ENCODE measurements around the gene SHKBP1. TPM values are rescaled to one million over a fixed set of nuclear protein-coding genes. Genes with fewer than 3 reads are reported as not detected.
"Not testable (repeated sequence)": the region's sequence is repeated elsewhere in the genome, so short reads cannot be mapped to it uniquely, and the experiment has no call there.

The SHKBP1 gene
- total RNA-seq, 1 experiment from 2014 or later = 16.2 TPM

DNA sequence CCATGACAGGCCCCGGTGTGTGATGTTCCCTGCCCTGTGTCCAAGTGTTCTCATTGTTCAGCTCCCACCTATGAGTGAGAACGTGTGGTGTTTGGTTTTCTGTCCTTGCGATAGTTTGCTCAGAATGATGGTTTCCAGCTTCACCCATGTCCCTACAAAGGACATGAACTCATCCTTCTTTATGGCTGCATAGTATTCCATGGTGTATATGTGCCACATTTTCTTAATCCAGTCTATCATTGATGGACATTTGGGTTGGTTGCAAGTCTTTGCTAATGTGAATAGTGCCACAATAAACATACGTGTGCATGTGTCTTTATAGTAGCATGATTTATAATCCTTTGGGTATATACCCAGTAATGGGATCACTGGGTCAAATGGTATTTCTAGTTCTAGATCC, 29.5 kb upstream of the SHKBP1 start:
- H3K9me3 ChIP-seq (replicated peaks); H3K4me1 ChIP-seq (replicated peaks); H3K36me3 ChIP-seq; DNase-seq (ENCODE audit: low read depth in 1 of 2, low spot score in 2 of 2); H3K4me3 ChIP-seq; H3K27ac ChIP-seq: not testable (repeated sequence)
- H3K27me3 ChIP-seq (replicated peaks) = peaks cover 13% of the 10 kb centered on the region

DNA sequence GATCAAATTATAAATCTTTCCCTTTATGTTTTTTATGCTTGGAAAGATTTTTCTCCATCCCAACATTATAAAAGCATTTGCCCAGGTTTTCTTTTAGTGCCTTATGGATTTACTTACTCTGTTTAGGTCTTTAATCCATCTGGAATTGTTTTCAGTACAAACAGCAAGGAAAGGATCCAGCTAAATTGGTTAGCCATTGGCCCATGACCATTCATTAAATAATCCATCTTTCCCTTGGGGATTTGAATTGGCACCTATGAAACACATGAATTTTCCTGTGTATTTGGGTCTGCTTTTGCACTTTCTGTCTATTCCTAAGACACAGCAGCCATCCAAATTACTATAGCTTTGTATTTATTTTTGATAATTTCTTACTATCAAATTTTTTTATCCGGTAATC, 28.8 kb upstream of the SHKBP1 start:
- Histone ChIP-seq H3K27ac (no peak overlapping the region), H3K9me3 (replicated peaks) (no peaks in the 10 kb centered on the region), H3K4me1 (replicated peaks) (0 out of 2 replicates have a peak, but pooled peaks cover 3% of the 10 kb centered on the region), H3K27me3 (replicated peaks) (peaks cover 13% of the 10 kb centered on the region), H3K36me3 (no peaks in the 10 kb centered on the region), H3K4me3 (no peak overlapping the region)
- no peak for DNase-seq (ENCODE audit: low read depth in 1 of 2, low spot score in 2 of 2)

DNA sequence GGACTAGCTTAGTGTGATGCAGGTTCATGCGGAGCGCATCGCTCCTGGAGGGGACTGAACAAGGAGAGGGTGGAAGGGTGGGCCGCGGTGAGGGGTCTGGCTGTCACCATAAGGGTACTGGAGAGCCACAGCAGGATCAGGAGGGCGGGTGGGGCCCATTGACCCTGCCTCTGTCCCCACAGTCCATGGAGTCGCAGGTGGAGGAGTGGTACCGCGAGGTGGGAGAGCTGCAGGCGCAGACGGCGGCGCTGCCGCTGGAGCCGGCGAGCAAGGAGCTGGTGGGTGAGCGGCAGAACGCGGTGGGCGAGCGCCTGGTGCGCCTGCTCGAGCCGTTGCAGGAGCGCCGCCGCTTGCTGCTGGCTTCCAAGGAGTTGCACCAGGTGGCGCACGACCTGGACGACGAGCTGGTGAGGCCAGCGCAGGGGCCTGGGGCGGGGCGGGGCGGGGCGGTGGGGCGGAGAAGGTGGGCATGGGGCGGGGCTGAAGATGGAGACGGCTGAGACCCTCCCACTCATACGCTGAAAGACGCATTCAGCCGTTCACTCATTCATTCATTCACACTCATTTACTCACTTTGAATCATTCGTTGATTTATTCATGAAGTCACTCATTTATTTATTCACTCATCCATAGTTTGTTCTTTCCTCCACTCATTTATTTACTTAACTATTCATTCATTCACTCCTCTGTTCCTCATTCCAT, 27.5 kb upstream of the SHKBP1 start:
- peaks cover 20% of the 10 kb centered on the region for H3K27me3 ChIP-seq (replicated peaks)
- DNase-seq (ENCODE audit: low read depth in 1 of 2, low spot score in 2 of 2) = peak in 1 of 2 experiments; percentile 67
- H3K36me3 ChIP-seq = no peaks in the 10 kb centered on the region

DNA sequence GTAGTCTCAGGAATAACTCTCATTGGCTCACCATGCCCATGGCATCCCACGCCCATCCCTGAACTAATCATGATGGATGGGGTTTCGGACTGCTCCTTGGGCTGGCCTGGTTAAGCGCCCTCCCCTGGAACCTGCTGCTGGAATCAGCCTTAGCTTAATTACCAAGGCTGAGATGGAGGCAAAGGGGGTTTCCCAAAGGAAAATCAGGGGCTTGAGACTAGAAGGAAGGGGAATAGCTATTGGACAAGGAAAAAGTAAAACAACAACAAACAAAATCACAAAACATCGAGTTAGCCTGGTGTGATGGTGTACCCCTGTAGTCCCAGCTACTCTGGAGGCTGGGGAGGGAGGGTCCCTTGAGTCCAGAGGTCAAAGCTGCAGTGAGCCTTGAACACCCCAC, 25.7 kb upstream of the SHKBP1 start:
- Histone ChIP-seq H3K27ac (no peak overlapping the region), H3K4me1 (replicated peaks) (0 out of 2 replicates have a peak, but pooled peaks cover 3% of the 10 kb centered on the region), H3K4me3 (no peak overlapping the region), H3K27me3 (replicated peaks) (peaks cover 22% of the 10 kb centered on the region), H3K36me3 (no peaks in the 10 kb centered on the region), H3K9me3 (replicated peaks) (no peaks in the 10 kb centered on the region)
- no peak for DNase-seq (ENCODE audit: low read depth in 1 of 2, low spot score in 2 of 2)

More for the DNA sequence above, 27.5 kb upstream of the SHKBP1 start:
- H3K4me3 ChIP-seq = no peak overlapping the region
- H3K27ac ChIP-seq = no peak overlapping the region
- H3K4me1 ChIP-seq (replicated peaks) = 0 out of 2 replicates have a peak, but pooled peaks cover 3% of the 10 kb centered on the region
- H3K9me3 ChIP-seq (replicated peaks) = no peaks in the 10 kb centered on the region

DNA sequence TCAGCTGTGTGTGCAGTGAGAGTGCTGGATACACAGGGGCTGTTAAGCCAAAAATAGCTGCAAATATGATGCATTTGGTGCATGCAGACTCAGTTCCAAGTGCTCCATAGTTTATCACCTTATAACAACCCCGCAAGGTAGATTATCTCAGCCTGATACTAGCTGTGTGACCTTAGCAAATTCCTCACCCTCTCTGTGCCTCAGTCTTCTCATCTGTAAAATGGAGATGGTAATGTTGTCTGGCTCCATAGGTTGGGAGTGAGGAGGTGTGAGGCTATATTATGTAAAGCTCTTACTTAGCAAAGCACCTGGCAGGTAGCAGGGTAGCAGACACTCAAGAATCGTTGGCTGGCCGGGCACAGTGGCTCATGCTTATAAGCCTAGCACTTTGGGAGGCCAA, 23.8 kb upstream of the SHKBP1 start:
- Histone ChIP-seq H3K36me3 (no peaks in the 10 kb centered on the region), H3K4me3 (no peak overlapping the region), H3K27me3 (replicated peaks) (peaks cover 21% of the 10 kb centered on the region), H3K4me1 (replicated peaks) (0 out of 2 replicates have a peak, but pooled peaks cover 3% of the 10 kb centered on the region), H3K9me3 (replicated peaks) (no peaks in the 10 kb centered on the region), H3K27ac (no peak overlapping the region)
- no peak for DNase-seq (ENCODE audit: low read depth in 1 of 2, low spot score in 2 of 2)

DNA sequence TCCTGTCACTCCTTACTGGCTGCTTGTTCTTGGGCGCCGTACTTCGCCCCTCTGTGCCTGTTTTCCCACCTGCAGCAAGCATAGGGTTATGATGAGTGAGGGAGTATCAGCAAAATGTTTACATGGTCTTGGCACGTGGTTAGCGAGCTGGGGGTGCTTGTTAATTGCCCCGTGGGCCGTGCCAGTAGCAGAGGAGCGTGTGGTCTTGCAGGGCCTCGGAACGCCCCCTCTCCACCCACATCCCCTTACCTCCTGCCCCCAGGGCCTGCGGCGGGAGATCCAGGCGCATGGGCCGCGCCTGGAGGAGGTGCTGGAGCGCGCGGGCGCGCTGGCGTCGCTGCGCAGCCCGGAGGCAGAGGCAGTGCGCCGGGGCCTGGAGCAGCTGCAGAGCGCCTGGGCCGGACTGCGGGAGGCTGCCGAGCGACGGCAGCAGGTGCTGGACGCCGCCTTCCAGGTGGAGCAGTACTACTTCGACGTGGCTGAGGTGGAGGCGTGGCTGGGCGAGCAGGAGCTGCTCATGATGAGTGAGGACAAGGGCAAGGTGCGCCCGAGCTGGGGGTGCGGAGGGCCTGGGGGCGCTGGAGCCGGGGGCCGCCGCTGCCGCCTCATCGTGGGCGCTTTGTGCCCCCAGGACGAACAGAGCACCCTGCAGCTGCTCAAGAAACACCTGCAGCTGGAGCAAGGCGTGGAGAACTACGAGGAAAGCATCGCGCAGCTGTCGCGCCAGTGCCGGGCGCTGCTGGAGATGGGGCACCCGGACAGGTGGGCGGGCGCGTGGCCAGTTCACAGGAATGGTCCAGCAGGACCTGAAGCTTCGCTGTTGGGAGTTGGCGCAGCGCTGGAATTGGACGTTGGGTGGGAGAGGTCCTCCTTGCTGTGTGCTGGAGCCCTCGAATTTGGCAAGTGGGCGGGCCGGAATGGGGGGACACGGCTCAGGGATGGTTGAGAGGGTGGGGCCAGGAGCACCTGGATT, 22.5 kb upstream of the SHKBP1 start:
- no peaks in the 10 kb centered on the region for H3K36me3 ChIP-seq
- no peak overlapping the region for H3K27ac ChIP-seq
- peaks cover 15% of the 10 kb centered on the region for H3K27me3 ChIP-seq (replicated peaks)
- no peaks in the 10 kb centered on the region for H3K4me1 ChIP-seq (replicated peaks)
- no peaks in the 10 kb centered on the region for H3K9me3 ChIP-seq (replicated peaks)
- DNase-seq (ENCODE audit: low read depth in 1 of 2, low spot score in 2 of 2) = no peak
- no peak overlapping the region for H3K4me3 ChIP-seq

DNA sequence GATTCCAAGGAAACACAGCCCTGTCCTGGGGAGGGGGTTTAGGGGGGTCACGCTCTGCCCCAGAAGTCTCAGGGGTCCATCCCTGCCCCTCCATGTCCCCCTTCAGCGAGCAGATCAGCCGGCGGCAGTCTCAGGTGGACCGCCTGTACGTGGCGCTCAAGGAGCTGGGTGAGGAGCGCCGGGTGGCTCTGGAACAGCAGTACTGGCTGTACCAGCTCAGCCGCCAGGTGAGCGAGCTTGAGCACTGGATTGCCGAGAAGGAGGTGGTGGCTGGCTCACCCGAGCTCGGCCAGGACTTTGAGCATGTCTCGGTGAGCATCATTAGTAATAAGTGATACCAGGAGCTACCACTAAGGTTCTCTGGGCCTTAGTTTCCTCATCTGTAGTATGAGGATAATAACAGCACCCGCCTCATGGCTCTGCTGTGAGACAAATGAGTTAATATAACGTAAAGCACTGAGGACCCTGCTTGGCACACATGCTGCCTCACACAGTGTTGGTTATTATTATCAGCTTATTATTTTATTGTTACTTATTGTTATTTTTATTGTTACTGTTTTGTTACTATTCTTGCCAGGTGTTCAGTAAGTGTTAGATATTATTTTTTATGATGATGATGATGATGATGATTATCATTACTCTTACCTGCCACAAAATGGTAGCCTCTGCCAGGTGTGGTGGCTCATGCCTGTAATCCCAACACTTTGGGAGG, 20.5 kb upstream of the SHKBP1 start:
- Histone ChIP-seq H3K4me1 (replicated peaks) (no peaks in the 10 kb centered on the region), H3K4me3 (no peak overlapping the region), H3K27ac (no peak overlapping the region), H3K9me3 (replicated peaks) (no peaks in the 10 kb centered on the region), H3K36me3 (no peaks in the 10 kb centered on the region), H3K27me3 (replicated peaks) (peaks cover 21% of the 10 kb centered on the region)
- no peak for DNase-seq (ENCODE audit: low read depth in 1 of 2, low spot score in 2 of 2)

DNA sequence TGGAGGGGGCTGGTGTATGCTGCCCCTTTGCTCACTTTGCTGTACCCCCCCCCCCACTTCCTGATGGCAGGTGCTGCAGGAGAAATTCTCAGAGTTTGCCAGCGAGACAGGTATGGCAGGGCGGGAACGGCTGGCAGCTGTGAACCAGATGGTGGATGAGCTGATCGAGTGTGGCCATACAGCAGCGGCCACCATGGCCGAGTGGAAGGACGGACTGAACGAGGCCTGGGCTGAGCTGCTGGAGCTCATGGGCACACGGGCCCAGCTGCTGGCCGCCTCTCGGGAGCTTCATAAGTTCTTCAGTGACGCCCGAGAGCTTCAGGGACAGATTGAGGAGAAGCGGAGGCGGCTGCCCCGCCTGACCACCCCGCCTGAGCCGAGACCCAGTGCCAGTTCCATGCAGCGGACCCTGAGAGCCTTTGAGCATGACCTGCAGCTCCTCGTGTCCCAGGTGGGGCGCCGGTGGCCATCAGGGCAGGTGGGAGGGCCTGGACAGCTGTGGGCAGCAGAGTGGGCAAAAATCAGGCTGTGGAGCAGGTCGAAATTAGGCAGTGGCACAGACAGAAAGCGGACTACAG, 19.6 kb upstream of the SHKBP1 start:
- Histone ChIP-seq H3K4me3 (no peak overlapping the region), H3K27me3 (replicated peaks) (peaks cover 21% of the 10 kb centered on the region), H3K4me1 (replicated peaks) (no peaks in the 10 kb centered on the region), H3K36me3 (no peaks in the 10 kb centered on the region), H3K27ac (no peak overlapping the region), H3K9me3 (replicated peaks) (no peaks in the 10 kb centered on the region)
- no peak for DNase-seq (ENCODE audit: low read depth in 1 of 2, low spot score in 2 of 2)

DNA sequence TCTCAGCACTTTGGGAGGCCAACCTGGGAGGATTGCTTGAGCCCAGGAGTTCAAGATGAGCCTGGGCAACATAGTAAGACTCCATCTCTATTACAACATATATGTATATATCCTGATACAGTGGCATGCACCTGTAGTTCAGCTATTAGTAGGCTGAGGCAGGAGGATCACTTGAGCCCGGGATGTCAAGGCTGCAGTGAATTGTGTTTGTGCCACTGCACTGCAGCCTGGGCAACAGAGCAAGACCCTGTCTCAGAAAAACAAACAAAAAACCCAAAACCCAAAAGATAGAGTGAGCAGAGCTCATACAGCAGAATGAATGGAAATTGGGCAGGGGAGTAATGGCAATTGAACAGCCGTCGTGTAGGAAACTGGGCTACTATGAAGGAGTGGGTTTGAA, 17.3 kb upstream of the SHKBP1 start:
- Histone ChIP-seq H3K27me3 (replicated peaks) (peaks cover 15% of the 10 kb centered on the region), H3K4me3 (no peak overlapping the region), H3K9me3 (replicated peaks) (no peaks in the 10 kb centered on the region), H3K36me3 (no peaks in the 10 kb centered on the region), H3K4me1 (replicated peaks) (no peaks in the 10 kb centered on the region), H3K27ac (no peak overlapping the region)
- DNase-seq (ENCODE audit: low read depth in 1 of 2, low spot score in 2 of 2) = no peak

DNA sequence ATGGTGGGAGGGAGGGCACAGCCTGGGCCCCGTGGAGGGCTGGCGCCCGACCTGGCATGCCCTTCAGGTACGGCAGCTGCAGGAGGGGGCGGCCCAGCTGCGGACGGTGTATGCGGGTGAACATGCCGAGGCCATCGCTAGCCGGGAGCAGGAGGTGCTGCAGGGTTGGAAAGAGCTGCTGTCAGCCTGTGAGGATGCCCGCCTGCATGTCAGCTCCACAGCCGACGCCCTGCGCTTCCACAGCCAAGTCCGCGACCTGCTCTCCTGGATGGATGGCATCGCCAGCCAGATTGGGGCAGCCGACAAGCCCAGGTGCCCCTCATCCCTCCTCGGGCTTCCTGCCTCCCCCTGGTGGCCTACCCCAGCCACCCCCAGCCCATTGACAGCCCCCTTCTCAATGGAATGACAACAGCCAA, 16.6 kb upstream of the SHKBP1 start:
- Histone ChIP-seq H3K4me3 (no peak overlapping the region), H3K27ac (no peak overlapping the region), H3K4me1 (replicated peaks) (no peaks in the 10 kb centered on the region), H3K27me3 (replicated peaks) (peaks cover 13% of the 10 kb centered on the region), H3K36me3 (no peaks in the 10 kb centered on the region), H3K9me3 (replicated peaks) (no peaks in the 10 kb centered on the region)
- DNase-seq (ENCODE audit: low read depth in 1 of 2, low spot score in 2 of 2) = no peak

DNA sequence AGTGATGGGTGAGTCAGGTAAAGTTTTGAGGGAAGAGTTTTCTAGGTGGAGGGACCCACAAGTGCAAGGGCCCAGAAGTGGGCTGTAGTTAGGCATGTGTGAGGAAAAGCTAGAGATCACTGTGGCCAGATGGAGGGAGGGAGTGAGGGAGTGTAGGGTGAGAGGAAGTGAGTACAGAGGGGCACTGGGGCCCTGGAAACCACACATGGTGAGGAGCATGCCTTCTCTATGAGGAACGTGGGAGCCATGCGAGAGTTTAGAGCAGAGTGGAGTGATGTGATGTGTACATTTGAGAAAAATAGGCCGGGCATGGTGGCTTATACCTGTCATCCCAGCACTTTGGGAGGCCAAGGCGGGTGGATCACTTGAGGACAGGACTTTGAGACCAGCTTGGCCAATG, 14.7 kb upstream of the SHKBP1 start:
- DNase-seq (ENCODE audit: low read depth in 1 of 2, low spot score in 2 of 2) = no peak
- peaks cover 17% of the 10 kb centered on the region for H3K27me3 ChIP-seq (replicated peaks)
- no peaks in the 10 kb centered on the region for H3K9me3 ChIP-seq (replicated peaks)
- H3K4me3 ChIP-seq = no peak overlapping the region
- H3K27ac ChIP-seq = no peak overlapping the region
- H3K36me3 ChIP-seq = no peaks in the 10 kb centered on the region
- no peaks in the 10 kb centered on the region for H3K4me1 ChIP-seq (replicated peaks)

DNA sequence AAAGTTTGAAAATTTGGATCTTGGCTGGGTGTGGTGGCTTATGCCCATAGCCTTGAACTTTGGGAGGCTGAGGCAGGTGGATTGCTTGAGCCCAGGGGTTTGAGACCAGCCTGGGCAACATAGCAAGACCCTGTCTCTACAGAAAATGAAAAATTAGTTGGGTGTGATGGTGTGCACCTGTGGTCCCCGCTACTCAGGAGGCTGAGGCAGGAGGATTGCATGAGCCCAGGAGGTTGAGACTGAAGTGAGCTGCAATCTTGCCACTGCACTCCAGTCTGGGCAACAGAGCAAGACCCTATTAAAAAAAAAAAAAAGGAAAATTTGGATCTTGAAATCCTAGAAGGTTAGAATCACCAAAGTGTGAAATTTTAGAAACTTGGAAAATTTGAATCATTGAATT, 12.1 kb upstream of the SHKBP1 start:
- not testable (repeated sequence) for H3K36me3 ChIP-seq; H3K9me3 ChIP-seq (replicated peaks); H3K4me1 ChIP-seq (replicated peaks); DNase-seq (ENCODE audit: low read depth in 1 of 2, low spot score in 2 of 2); H3K4me3 ChIP-seq; H3K27ac ChIP-seq
- peaks cover 33% of the 10 kb centered on the region for H3K27me3 ChIP-seq (replicated peaks)

DNA sequence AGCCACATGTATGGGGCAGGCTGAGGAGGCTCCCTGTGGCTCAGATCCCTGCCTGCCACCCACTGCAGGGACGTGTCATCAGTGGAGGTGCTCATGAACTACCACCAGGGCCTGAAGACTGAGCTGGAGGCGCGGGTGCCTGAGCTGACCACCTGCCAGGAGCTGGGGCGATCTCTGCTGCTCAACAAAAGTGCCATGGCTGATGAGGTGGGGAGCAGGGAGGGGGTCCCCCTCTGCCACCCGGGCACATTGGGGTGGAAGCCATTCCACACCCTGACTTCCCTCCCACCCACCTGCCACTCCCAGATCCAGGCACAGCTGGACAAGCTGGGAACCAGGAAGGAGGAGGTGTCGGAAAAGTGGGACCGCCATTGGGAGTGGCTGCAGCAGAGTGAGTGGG, 11.3 kb upstream of the SHKBP1 start:
- no peak for DNase-seq (ENCODE audit: low read depth in 1 of 2, low spot score in 2 of 2)
- peaks cover 26% of the 10 kb centered on the region for H3K27me3 ChIP-seq (replicated peaks)
- no peaks in the 10 kb centered on the region for H3K36me3 ChIP-seq
- H3K27ac ChIP-seq = no peak overlapping the region
- H3K4me3 ChIP-seq = no peak overlapping the region
- peaks cover 14% of the 10 kb centered on the region for H3K4me1 ChIP-seq (replicated peaks)
- H3K9me3 ChIP-seq (replicated peaks) = no peaks in the 10 kb centered on the region
